K562 (cell line): ENCODE results near the gene ZNF598. TPM values are rescaled to one million over a fixed set of nuclear protein-coding genes. Genes with fewer than 3 reads are reported as not detected.
A peak's percentile ranks its signal among the peaks of the same experiment; 100 is the strongest.

Experiments used
- ATAC-seq: fragments of 200-7000 bp; cut with Tn5 transposase; 3 replicates; pipeline ENCODE4 v1.9.1; 2020; ENCODE audit warnings: moderate library complexity
- BruUV-seq: library from RNA; stranded (reverse); fragments of 400-500 nt; replicated peaks from 2 replicates; lab custom pipeline; 2021; lab: Mats Ljungman, UMichigan
- CTCF ChIA-PET: fragments of 300-600 bp; formaldehyde crosslinking; extraction: SDS; loops from one replicate; lab custom pipeline; 2021; ENCODE audit warnings: low intra/inter-chr PET ratio; lab: Yijun Ruan, JAX
- POLR2A ChIA-PET: fragments of 300-600, 350-650 bp; sonication (Branson Sonifier 250); formaldehyde crosslinking; extraction: SDS; loops from one replicate; lab custom pipeline; 2021; ENCODE audit warnings: antibody characterized with exemption, inconsistent platforms; lab: Yijun Ruan, JAX
- DNase-seq, 4 experiments: peaks; one replicate each; pipeline versions ENCODE4 v3.0.0 to v3.0.0-alpha.2; 2011 to 2018; ENCODE audit warnings: low spot score in 3 of 4, mixed read lengths in 3 of 4; ENCODE audit errors: extremely low read depth in 1 of 4
- FAIRE-seq: peaks from 2 replicates; lab custom pipeline; 2011; peaks lifted over from hg19 to GRCh38; lab: Jason Lieb, UNC
- H2AFZ ChIP-seq: 2 replicates; pipeline ENCODE4 v1.6.0; 2011; ENCODE audit warnings: low read depth, low read length, control low read depth, inconsistent platforms
- H3K27ac ChIP-seq: fragments of 200-600 bp; 3 replicates; pipeline ENCODE4 v1.8.0; 2011; ENCODE audit warnings: low read depth, mild to moderate bottlenecking, control low read depth, inconsistent platforms, low read length, moderate library complexity, mixed read lengths; ENCODE audit errors: extremely low read depth
- H3K27me3 ChIP-seq, 2 experiments: fragments of 300-600 bp in 1 of 2; 2 replicates in 1 of 2; 3 replicates in 1 of 2; pipeline versions ENCODE4 v1.6.0 to v1.8.0; 2011; ENCODE audit warnings: inconsistent platforms in 2 of 2, low read length in 2 of 2, mild to moderate bottlenecking in 1 of 2, mixed read lengths in 1 of 2, moderate library complexity in 1 of 2; ENCODE audit not compliant: control insufficient read depth in 2 of 2, insufficient read depth in 2 of 2
- H3K36me3 ChIP-seq: fragments of 300-600 bp; 3 replicates; pipeline ENCODE4 v1.8.0; 2011; ENCODE audit warnings: mild to moderate bottlenecking, low read length, inconsistent platforms; ENCODE audit not compliant: control insufficient read depth, insufficient read depth
- H3K4me1 ChIP-seq, 2 experiments: fragments of 200-600 bp in 1 of 2; replicated peaks in 1 of 2; 2 replicates in 1 of 2; 3 replicates in 1 of 2; pipeline versions ENCODE4 v1.5.1 to v1.8.0; 2011; ENCODE audit warnings: inconsistent platforms in 2 of 2, low read length in 2 of 2, mild to moderate bottlenecking in 1 of 2, mixed read lengths in 1 of 2, moderate library complexity in 1 of 2; ENCODE audit not compliant: control insufficient read depth in 2 of 2, insufficient read depth in 2 of 2
- H3K4me2 ChIP-seq: 2 replicates; pipeline ENCODE4 v1.6.1; 2011; ENCODE audit warnings: low read length, control low read depth, inconsistent platforms, mixed read lengths; ENCODE audit not compliant: insufficient read depth
- H3K4me3 ChIP-seq: fragments of 200-600 bp; sonication (generic), shearing (Covaris generic); 2 replicates; pipeline ENCODE4 v1.5.1; 2016; ENCODE audit warnings: control low read depth, inconsistent platforms
- H3K79me2 ChIP-seq: fragments of 200-600 bp; 3 replicates; pipeline ENCODE4 v1.8.0; 2011; ENCODE audit warnings: low read length, inconsistent platforms; ENCODE audit not compliant: control insufficient read depth, insufficient read depth
- H3K9ac ChIP-seq, 2 experiments: 2 replicates each; pipeline versions ENCODE4 v1.6.0 to v1.6.1; 2011; ENCODE audit warnings: low read depth in 2 of 2, low read length in 2 of 2, control low read depth in 1 of 2, inconsistent platforms in 1 of 2, mild to moderate bottlenecking in 1 of 2, mixed read lengths in 1 of 2; ENCODE audit not compliant: insufficient read depth in 1 of 2
- H3K9me1 ChIP-seq: one replicate; pipeline ENCODE4 v1.6.0; 2011; ENCODE audit warnings: inconsistent platforms, mild to moderate bottlenecking, low read length, moderate library complexity; ENCODE audit not compliant: control insufficient read depth, insufficient read depth
- H3K9me3 ChIP-seq: replicated peaks from 2 replicates; pipeline ENCODE4 v1.5.1; 2011; ENCODE audit warnings: low read depth, low read length, inconsistent platforms; ENCODE audit not compliant: control insufficient read depth, insufficient read depth
- H4K20me1 ChIP-seq: replicated peaks from 2 replicates; pipeline ENCODE4 v1.6.1; 2011; ENCODE audit warnings: low read length, inconsistent platforms, mixed read lengths; ENCODE audit not compliant: control insufficient read depth, insufficient read depth
- ARHGAP35 ChIP-seq: fragments of 450-650 bp; IDR thresholded peaks from 2 replicates; pipeline ENCODE4 v1.6.1; 2018; ENCODE audit not compliant: partially characterized antibody
- BCOR ChIP-seq: fragments of 450-650 bp; IDR thresholded peaks from 2 replicates; pipeline ENCODE4 v1.6.1; 2016
- CBX2 ChIP-seq: fragments of 200-600 bp; sonication (generic); IDR thresholded peaks from one replicate; pipeline ENCODE4 v1.6.1; 2012; ENCODE audit warnings: mild to moderate bottlenecking, low read length, inconsistent platforms; ENCODE audit not compliant: insufficient read depth, poor library complexity, severe bottlenecking
- CCAR2 ChIP-seq: fragments of 200-400 bp; formaldehyde crosslinking; IDR thresholded peaks from 2 replicates; pipeline ENCODE4 v1.6.1; 2017; ENCODE audit warnings: mild to moderate bottlenecking, low read depth, low read length
- ETS2 ChIP-seq: IDR thresholded peaks from 2 replicates; pipeline ENCODE4 v1.6.1; 2016; ENCODE audit warnings: borderline replicate concordance, missing genetic modification characterization, mild to moderate bottlenecking, moderate library complexity, missing compliant biosample characterization; ENCODE audit not compliant: poor library complexity, severe bottlenecking
- KDM1A ChIP-seq, 2 experiments: fragments of 450-650 bp; IDR thresholded peaks; 2 replicates each; pipeline ENCODE4 v1.6.1; 2016; ENCODE audit warnings: mild to moderate bottlenecking in 2 of 2
- KLF16 ChIP-seq: IDR thresholded peaks from 2 replicates; pipeline ENCODE4 v1.6.1; 2016; ENCODE audit warnings: antibody characterized with exemption
- NFRKB ChIP-seq: fragments of 450-650 bp; IDR thresholded peaks from 2 replicates; pipeline ENCODE4 v1.6.1; 2016; ENCODE audit warnings: low read depth
- SPI1 ChIP-seq: IDR thresholded peaks from 2 replicates; pipeline ENCODE4 v1.6.1; 2011; ENCODE audit warnings: low read depth, low read length, control low read depth, borderline replicate concordance
- SREBF1 ChIP-seq: fragments of 150-350 bp; IDR thresholded peaks from 2 replicates; pipeline ENCODE4 v1.6.1; 2014; ENCODE audit warnings: antibody characterized with exemption, low read depth, low read length, borderline replicate concordance
- USF1 ChIP-seq: sonication (generic); formaldehyde crosslinking; IDR thresholded peaks from 2 replicates; pipeline ENCODE4 v1.9.0; 2022; ENCODE audit warnings: mild to moderate bottlenecking, missing genetic modification reagents
- VEZF1 ChIP-seq: fragments of 200-800 bp; sonication (Bioruptor generic); IDR thresholded peaks from 2 replicates; pipeline ENCODE4 v1.6.1; 2017; ENCODE audit warnings: missing genetic modification characterization, missing compliant biosample characterization
- ZBTB5 ChIP-seq: fragments of 450-650 bp; IDR thresholded peaks from 2 replicates; pipeline ENCODE4 v1.6.1; 2017; ENCODE audit warnings: antibody characterized with exemption
- ZFP36 ChIP-seq: fragments of 150-350 bp; IDR thresholded peaks from 2 replicates; pipeline ENCODE4 v1.6.1; 2018; ENCODE audit warnings: low read length, low read depth; ENCODE audit not compliant: partially characterized antibody
- ZNF134 ChIP-seq: fragments of 250-450 bp; sonication (Bioruptor Pico); conservative IDR thresholded peaks from 2 replicates; pipeline ENCODE4 v1.4.0; 2020
- ZNF449 ChIP-seq: fragments of 250-450 bp; sonication (Bioruptor Pico); IDR thresholded peaks from 2 replicates; pipeline ENCODE4 v1.8.0; 2022; ENCODE audit warnings: moderate library complexity, mild to moderate bottlenecking, inconsistent platforms
- ZNF644 ChIP-seq: fragments of 200-800 bp; sonication (Bioruptor generic); IDR thresholded peaks from 2 replicates; pipeline ENCODE4 v1.6.1; 2016; ENCODE audit warnings: low read depth, missing genetic modification characterization, missing compliant biosample characterization
- ZNF766 ChIP-seq: fragments of 200-800 bp; sonication (Bioruptor generic); conservative IDR thresholded peaks from 2 replicates; pipeline ENCODE4 v1.6.1; 2016; ENCODE audit warnings: missing genetic modification characterization, missing compliant biosample characterization
- WGBS: fragments of 100-300 bp; shearing (Covaris generic); methylation state at CpG from one replicate; pipeline ENCODE4 v1.1.6; 2016; ENCODE audit warnings: low coverage, mixed read lengths; ENCODE audit not compliant: insufficient coverage; ENCODE audit errors: missing lambda C conversion rate; 5-methylcytosine and 5-hydroxymethylcytosine counted together
- in situ Hi-C: fragments of 300-500 bp; cut with MboI; formaldehyde crosslinking; loops from 4 replicates; pipeline ENCODE4 v1.15.0; 2018; ENCODE audit warnings: inconsistent platforms, mixed read lengths
- intact Hi-C: fragments of 100-400 bp; cut with micrococcal nuclease; formaldehyde crosslinking; loops from 2 replicates; pipeline ENCODE4 v1.14.2; 2022
- polyA plus RNA-seq, 8 experiments: library from polyadenylated mRNA; depleted of rRNA in 4 of 8; stranded (reverse) in 5 of 8; unstranded in 3 of 8; fragments of >200 nt; fragmentation: Nextera tagmentation in 2 of 8; fragmentation: Illumina TruSeq in 1 of 8; extraction: Ambion mirVana in 2 of 8; extraction: Trizol in 1 of 8; gene quantifications; 2 replicates each; pipeline versions ENCODE4 v1.2.1 to v1.2.3, GENCODE V29; 2011 to 2014; ENCODE audit warnings: inconsistent platforms in 1 of 8, missing spikeins in 1 of 8
- total RNA-seq, 7 experiments: library from RNA; depleted of rRNA in 6 of 7; stranded (reverse); fragments of >200 nt in 6 of 7; fragmentation: Illumina TruSeq in 2 of 7; extraction: Trizol in 2 of 7; gene quantifications; 2 replicates each; pipeline versions ENCODE4 v1.2.1 to v1.2.3, GENCODE V29; 2011 to 2021; ENCODE audit warnings: low replicate concordance in 1 of 7

Gene ZNF598
- total and polyA plus RNA-seq, 9 of the 15 experiments (the other 6 are each of a cell fraction or from before 2014, with no cell fraction given), result 0.11 to 115 (median 29.6) TPM

- Histone ChIP-seq H2AFZ (peak overlapping the region; percentile 96), H3K9me1 (no peaks in the 10 kb centered on the region), H3K9ac (peak overlapping the region; percentile 75 to 94), H3K4me3 (peak overlapping the region; percentile 65), H3K27me3 (no peaks in the 10 kb centered on the region), H3K27ac (peak overlapping the region; percentile 58; the same call in 2 of the 3 replicates), H3K36me3 (peaks cover 34% of the 10 kb centered on the region), H3K9me3 (no peaks in the 10 kb centered on the region), H3K4me1 (peaks cover 8 to 52% of the 10 kb centered on the region in 2 experiments; a peak in 4 of 5 replicates), H4K20me1 (peaks cover 31% of the 10 kb centered on the region), H3K4me2 (peak overlapping the region; percentile 100), H3K79me2 (peaks cover 45% of the 10 kb centered on the region)
- FAIRE-seq (peak; percentile 35), ATAC-seq (no peak), DNase-seq (no peak)
- intact Hi-C loops, result no loop called here
- CTCF ChIA-PET, result interaction anchor here (0.6 kb wide), 1 partner anchor 98 kb away, joined by 3 read pairs; no protein-coding TSS in a partner anchor
- WGBS, result 39% methylated on average over 13 of the region's 14 CpGs
- in situ Hi-C loops, result no loop called here
- POLR2A ChIA-PET, result no interaction called here
- BruUV-seq, result no TSS peak
- TF ChIP-seq SREBF1, result no peak
- no peak for TF ChIP-seq VEZF1 (CRISPR knock-in tag)
- TF ChIP-seq ZNF644 (tag), result no peak
- no peak for TF ChIP-seq ZNF449 (CRISPR knock-in tag)
- no peak for TF ChIP-seq CCAR2
- no peak for TF ChIP-seq NFRKB
- TF ChIP-seq ZBTB5, result no peak
- TF ChIP-seq CBX2, result no peak
- TF ChIP-seq KLF16, result no peak
- TF ChIP-seq BCOR, result peak; percentile 91
- no peak for TF ChIP-seq ZNF134
- TF ChIP-seq KDM1A (IDR thresholded peaks at IDR 0.05), result peak; percentile 42 to 62; a peak in 2 of 4 replicates
- TF ChIP-seq ZNF766 (CRISPR knock-in tag), result no peak
- TF ChIP-seq USF1 (CRISPR knock-in tag), result no peak
- no peak for TF ChIP-seq ETS2 (tag)
- TF ChIP-seq SPI1, result no peak
- no peak for TF ChIP-seq ARHGAP35
- peak; percentile 96 for TF ChIP-seq ZFP36
Measured at GRCh38 chr16:1958715-1959268, 50.8 kb downstream of the ZNF598 start.
